C1 segment of cervical spinal cord (tissue), 14 donors: ENCODE data around the gene NACA.
"Not testable (repeated sequence)": the region's sequence is repeated elsewhere in the genome, so short reads cannot be mapped to it uniquely, and the experiment has no call there.

ENCODE experiments used
- DNase-seq, 14 donors: peaks; one replicate each; lab custom pipeline; 2025; lab: John Stamatoyannopoulos, UW

Gene NACA

DNA sequence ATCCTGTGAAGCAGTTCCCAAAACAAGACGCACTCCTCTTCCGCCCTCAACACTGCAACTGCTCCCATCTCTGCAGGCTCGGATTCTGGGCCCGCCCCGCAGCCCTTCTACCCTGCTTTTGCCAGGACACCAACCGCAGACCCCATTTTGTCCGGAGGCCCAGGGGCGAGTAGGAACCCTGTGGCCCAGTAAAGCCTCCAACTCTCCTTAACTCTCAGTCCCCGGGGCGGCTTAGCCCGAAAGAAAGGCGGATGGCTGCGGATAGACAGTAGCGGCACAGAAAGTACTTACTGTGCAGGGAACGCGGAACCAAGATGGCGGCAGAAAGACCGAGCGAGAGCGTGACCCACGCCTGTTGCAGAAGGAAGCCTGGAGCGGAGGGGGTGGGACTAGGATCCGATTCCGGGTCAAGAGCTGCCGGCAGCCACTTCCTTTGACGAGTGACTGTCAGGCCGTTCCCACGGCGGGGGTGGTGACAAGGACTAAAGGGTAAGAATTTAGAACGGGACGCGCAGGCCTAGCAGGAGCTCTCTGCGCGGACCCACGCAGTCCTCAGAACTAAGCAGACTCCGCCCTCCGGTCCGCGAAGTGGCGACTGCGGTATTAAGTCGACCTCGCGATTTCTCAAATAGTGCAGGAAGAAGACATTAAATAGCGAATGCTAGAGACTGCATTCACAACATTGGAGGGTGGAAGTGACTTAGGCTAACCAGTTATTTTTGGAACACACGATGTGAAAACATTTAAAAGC lies at the start of gene NACA:
Gene NACA, minus strand, starts transcription at position 328 of the 751 bp plus-strand sequence. CDS start 778 bp downstream, outside the sequence.
- DNase-seq: peak; percentile 36 to 98 (median 96)

DNA sequence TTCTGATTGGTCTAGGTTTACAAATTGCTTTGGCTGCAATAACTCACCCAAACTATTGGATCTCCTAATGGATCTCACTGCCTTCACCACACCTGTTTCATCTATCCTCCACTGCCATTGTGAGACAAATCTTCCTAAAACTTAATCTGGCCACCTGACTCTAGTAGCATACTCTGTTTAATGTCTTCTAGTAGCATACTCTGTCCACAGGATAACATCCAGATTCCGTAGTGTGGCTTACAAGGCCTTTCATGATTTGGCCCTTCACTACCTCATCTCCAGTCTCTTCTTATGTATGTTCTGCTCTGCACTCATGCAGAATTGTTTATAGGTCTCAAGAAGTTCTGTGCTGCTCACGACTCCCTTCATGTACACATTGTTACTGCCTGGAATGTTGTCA lies 48.0 kb upstream of the NACA start:
- no peak for DNase-seq

DNA sequence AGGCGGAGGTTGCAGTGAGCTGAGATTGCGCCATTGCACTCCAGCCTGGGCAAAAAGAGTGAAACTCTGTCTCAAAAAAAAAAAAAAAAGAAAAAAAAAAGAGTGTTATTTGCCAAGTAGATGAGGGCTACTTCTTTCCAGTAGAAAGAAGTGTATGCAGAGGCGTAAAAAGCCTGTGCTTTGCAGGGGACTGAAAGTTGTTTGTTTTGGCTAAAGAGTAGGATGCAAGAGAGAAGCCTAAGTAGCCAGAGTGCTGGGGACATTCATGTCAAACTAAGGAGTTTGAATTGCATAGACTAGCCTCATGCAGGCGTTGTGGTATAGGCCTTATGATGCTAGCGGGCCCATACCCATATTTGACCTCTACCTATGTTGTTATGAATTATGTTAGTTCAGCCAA lies 47.5 kb upstream of the NACA start:
- no peak for DNase-seq

DNA sequence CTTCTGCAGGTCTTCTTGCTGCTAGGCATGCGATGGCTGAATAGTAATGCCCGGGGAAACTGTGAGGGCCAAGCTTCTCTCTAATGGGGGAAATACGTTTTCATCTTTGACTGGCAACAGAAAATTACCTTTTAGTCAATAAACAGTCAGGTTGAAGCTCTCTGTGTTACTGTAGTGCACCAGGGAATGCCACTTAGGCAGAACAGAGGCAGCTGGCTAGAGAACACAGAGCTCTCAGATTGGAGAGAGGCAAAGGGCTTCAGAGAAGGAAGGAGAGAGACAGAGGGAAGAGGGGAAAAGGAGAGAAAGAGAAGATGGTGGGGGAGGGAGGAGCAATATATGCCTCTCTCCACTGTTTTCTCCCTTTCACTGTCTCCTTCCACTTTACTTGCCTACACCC lies 44.8 kb upstream of the NACA start:
- no peak for DNase-seq

DNA sequence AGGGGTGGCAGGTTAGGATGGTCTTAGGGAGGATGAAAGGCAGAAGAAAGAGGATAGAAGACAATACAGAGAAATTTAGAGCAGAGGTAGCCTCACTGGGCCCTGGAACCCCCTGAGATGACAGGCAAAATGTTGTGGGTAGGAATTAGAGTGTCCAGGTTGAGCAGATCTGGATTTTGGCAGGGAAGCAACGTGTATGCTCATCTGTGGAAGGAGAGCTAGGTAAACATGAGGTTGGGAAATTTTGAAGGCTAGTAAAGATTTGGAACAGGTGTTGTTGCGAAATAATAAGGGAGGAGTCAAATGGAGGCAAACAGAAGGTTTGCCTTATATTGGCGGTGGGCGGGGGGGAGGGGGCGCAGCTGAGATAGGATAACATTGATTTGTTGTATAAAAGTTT lies 43.3 kb upstream of the NACA start:
- DNase-seq: no peak

DNA sequence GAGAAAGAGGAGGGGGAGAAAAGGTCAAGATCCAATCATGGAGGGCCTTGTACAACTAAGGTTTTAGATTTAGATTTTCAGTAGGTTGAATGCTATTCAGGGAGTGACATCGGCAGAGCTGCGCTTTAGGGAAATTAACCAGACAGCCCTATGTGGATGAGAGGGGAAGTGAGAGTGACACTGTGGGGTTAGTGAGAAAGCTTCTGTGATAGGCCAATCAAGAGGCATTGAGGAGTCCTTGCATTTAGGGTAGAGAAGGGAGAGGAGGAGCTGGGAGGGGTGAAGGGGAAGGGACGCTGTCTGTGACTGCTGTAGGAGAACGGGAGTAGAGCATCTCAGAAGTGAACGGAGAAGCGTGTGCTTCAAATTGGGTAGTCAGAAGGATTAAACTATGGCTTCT lies 41.4 kb upstream of the NACA start:
- peak in 2 of 14 donors; percentile 10 to 16 for DNase-seq

DNA sequence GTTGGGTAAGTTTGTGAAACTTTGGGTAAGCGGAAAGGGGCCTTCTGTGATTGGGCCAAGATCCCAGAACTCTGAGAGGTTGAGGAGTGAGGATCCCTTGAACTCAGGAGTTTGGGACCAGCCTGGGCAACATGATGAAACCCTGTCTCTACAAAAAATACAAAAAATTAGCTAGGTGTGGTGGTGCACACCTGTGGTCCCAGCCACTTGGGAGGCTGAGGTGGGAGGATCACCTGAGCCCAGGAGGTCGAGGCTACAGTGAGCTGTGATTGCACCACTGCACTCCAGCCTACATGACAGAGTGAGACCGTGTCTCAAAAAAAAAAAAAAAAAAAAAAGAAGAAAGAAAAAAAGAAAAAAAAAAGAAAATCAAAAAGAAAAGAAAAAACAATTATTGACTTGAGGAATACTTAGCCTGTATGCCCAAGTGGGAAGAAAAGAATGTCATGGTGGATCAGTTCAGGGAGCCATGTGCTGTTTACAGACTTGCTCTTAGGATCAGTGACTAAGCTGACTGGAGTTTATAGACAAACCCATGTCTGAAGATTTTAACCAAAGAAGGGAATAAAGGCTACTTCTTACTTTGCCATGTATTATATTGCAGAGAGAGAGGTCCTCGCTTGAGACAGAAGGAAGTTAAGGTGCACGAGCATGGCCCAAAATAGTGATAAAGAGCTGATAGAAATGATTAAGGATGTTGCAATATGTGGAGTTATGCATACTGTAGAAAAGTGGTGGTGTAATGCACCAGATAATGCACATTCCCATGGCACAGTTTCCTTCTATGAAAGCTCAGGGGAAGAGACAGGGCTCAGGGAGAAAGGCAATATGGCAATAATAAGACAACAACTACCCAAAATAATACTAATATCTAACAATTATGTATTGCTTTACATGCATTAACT lies 38.9 kb upstream of the NACA start:
- DNase-seq: no peak

DNA sequence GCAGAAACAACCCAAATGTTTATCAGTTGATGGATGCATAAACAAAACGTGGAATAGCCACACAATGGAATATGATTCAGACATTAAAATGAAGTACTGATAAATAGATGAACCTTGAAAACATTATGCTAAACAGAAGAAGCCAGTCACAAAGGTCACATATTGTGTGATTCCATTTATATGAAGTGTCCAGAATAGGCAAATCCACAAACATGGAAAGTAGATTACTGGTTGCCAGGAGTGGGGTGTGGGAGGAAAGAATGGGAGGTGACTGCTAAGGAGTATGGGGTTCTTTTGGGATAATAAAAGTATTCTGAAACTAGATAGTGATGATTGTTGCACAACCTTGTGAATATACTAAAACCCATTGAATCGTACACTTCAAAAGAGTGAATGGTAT lies 36.7 kb upstream of the NACA start:
- no peak for DNase-seq

DNA sequence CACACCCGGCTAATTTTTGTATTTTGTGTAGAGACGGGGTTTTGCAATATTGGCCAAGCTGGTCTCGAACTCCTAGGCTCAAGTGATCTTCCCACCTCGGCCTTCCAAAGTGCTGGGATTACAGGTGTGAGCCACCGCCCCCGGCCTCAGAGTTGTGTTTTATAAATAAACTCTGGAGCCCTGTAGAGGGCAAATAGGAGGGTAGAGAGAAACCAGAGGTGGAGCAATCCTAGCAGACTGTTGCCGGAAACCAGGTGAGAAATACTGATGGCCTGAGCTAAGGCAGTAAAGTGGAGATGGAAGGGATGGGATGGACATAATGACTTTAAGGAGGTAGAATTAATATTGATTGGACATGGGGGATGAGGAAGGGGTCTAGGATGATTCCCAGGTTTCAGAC lies 35.4 kb upstream of the NACA start:
- DNase-seq: no peak

DNA sequence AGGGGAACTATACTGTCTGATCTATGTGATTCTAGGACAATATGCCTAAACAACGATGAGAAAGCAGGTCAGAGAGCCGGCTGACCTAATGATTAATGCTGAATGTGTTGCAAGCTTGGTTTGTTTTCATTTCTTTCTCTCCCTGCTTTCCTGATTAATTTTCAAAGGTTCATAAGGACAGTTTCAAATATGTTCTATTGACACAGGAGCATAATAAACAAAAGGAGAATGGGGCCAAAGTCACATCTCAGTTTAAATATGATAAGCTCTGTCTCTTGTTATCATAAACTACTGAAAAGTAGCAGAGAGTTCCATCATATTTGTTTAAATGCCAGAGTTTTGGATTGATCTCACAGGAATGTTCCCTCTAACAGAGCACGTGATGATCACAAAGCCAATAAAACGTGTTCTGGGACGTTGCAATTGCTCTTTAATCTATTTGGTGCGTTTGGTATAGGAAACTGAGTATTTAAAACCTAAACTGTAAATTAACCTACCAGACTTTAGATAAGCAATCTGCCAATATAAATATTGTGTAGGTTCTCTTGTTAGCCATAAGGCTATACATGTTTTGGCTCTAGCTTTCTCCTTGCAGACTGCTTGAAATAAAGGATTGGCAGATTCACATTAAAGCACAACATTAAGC lies 34.3 kb upstream of the NACA start:
- DNase-seq: no peak

DNA sequence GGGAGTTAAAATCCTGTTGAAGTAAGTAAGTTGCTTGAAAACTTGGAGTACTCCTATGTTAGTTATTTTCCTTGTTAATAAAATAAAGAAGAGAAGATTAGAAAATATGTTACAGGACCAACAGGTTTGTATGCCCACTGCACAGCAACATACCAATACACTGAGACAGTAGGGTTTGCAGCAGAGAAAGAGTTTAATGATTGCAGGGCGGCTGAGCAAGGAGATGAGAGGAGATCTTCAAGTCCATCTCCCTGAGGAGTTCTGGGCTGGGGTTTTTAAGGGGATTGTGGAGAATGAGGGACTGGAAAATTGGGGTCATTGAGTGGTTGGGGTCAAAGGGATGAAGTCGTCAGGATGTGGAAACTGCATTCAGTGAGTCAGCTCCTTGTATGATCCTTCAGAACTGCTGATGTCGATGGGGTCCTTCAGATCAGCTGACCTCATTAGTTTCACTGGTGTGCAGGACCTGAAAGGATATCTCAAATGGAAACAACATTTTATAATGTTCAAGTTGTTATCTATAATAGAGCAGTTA lies 33.7 kb upstream of the NACA start:
- DNase-seq: no peak

DNA sequence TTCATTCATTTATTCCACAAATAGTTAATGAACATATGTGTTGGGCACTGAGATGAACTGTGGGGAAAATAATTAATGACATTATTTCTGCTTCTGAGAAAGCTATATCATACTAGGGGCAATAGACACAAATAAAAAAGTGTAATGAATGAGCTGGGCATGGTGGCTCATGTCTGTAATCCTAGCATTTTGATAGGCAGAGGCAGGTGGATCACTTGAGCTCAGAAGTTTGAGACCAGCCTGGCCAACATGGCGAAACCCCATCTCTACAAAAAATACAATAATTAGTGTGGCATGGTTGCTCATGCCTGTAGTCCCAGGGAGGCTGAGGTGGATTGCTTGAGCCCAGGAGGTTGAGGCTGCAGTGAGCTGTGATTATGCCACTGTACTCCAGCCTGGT lies 32.9 kb upstream of the NACA start:
- not testable (repeated sequence) for DNase-seq

DNA sequence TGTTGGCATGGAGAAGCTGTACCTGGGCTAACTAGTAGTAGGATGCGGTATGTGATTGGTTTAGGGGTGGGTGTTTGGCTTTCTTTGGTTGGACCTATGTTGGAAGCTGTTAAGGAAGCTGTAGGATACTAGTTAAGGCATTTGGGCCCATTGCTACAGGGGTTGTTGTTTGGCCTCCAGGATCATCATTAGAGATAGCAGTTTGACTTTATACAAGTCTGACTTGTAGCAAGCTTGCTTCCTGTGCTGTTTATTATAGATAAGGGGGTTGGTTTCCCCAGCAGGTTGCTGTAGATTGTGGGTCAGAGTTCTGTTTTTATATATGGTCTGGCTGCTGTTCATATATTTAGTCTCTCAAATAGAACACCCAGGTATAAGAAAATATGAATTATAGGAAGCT lies 28.5 kb upstream of the NACA start:
- no peak for DNase-seq

DNA sequence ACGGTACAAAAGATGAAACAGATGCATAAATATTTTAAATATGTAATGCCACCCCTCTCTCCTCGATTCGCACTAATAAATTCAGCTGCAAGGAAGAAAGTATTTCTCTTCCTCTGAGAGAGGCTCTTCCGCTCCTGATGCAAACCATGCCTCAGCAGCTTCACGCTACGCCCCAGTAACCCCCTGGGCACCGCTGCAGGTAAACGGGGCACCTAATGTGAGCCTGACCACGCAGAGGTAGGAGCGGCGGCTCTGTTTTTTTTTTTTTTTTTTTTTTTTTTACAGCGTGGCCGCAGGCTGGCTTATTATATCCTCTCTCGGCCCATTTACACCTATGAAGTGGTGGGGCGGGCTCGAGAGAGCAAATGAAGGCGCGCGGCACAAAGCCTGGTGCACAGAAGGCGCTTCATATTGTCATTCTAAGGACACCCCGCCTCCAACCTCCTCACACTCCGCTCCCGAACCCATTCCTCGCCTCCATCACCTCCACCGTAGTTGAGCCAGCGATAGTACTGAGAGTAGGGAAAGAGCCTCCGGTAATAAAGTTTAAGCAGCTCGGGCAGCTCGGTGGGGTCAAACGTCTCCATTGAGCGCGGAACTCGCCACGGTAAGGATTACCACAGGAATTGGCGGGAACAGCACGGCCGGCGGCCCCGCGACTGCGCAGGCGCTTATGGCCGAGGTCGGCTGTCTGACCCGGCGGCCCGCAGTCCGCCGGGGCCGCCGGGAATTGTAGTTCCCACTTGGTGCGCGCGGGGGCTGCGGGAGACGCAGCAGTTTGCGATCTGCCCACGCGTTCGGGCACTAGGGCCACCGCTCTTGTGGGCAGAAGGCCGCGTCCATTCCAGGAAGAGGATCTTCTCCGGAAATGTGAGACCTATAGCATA lies 26.9 kb upstream of the NACA start, which contains the start of gene PRIM1:
Gene PRIM1, minus strand, starts transcription at position 612 of the 887 bp plus-strand sequence. Its CDS starts 25 bp downstream, at position 587.
- peak in 13 of 14 donors; percentile 13 to 90 (median 75) for DNase-seq

DNA sequence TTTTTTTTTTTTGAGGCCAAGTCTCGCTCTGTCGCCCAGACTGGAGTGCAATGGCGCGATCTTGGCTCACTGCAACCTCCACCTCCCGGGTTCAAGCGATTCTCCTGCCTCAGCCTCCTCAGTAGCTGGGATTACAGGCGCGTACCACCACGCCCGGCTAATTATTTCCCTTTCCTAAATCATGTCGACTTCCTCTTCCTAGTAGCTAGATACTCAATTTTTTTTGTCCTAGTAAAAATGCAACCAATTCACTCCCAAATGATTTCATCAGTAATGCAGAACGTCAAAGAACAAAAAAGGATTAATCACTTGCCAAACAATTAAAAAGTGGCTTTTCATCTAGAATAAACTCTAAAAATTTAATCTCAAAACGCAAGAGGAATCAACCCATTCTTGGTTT lies 25.5 kb upstream of the NACA start:
- not testable (repeated sequence) for DNase-seq

DNA sequence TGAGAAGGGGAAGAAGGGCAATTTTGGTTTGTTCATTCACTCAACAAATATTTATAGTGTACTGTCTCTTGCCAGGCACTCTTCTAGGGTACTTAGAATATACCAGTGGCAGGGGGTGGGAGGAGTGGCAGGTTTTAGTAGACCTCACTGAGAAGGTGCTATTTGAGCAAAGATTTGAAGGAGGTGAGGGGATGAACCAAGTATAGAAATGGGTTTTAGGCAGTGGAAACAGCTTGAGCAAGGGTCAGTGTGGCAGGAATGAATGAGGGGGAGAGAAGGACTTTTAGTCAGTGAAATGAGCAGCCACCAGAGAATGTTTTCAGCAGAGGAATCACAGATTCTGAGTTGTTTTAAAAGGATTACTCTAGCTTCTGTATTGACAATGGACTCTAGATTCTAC lies 24.8 kb upstream of the NACA start:
- DNase-seq: no peak

DNA sequence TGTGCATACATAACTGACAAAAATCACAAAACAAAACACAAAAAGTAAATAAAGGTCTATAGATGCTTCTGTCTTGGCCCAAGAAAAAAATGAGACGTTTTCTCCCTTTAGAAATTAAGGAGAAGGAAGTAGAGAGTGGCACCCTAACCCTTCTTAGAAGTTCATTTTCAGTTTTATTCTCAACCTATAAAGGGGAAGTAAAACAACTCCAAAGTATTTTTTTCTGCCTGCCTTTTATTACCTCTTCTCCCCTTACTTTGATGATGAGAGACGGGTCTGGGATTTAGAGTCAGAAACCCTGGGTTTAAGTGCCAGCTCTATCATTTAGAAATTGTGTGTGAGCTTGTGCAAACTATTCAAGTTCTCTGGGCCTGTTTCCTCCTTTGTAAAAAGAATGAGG lies 24.3 kb upstream of the NACA start:
- no peak for DNase-seq

DNA sequence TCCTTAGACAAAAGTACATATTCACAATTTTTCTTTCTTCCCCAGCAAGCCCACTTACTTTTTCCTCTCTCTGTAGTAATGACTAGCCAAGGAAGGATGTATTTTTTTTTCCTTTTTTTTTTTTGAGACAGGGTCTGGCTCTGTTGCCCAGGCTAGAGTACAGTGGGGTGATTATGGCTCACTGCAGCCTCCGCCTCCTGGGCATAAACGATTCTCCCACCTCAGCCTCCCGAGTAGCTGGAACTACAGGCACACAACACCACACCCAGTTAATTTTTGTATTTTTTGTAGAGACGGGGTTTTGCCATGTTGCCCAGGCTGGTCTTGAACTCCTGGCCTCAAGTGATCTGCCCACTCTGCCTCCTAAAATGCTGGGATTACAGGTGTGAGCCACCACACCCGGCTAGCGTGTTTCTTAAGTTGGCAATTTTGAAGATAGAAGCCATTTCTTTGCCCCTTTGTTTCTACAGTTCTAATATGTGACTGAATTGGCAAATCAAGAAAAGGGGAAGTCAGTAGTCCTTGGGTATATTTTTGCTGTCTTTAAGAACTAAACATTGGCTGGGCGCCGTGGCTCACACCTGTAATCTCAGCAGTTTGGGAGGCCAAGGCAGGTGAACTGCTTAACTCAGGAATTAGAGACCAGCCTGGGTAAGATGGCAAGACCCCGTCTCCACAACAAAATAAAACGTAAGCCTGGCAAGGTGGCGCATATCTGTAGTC lies 3.2 kb upstream of the NACA start:
- DNase-seq: no peak

DNA sequence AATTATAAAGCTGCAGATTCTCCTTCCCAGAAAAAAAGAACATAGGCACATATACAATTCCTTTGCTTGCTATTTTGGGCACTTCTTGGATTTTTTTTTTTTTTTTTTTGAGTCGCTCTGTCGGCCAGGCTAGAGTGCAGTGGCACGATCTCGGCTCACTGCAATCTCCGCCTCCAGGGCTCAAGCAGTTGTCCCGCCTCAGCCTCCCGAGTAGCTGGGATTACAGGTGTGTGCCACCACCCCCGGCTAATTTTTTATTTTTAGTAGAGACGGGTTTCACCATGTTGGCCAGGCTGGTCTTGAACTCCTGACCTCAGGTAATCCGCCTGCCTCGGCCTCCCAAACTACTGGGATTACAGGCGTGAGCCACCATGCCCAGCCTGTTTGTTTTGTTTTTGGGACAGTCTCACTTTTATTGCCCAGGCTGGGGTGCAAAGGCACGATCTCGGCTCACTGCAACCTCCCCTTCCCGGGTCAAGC lies 1.1 kb upstream of the NACA start:
- not testable (repeated sequence) for DNase-seq

DNA sequence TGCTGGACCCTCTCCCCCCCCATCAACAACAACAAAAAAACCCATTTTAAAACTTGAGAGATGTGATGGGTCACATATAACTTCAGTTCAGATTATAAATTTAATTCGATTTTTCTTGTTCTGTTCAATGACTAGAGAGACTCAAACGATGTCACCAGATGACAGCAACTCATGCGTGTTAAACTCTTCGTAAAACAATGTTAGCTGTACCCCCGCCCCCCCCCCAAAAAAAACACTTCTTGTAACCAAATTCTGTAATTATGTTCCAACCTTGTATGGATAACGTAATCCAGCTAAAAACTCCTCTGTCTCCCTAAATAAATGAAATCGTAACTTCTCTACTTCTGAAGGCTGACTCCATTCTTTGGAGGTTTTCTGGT lies 614 bp upstream of the NACA start:
- DNase-seq: no peak
